ENCODE results near the gene TRAPPC2L.

- TF ChIP-seq CTCF (IDR thresholded peaks at IDR 0.05) (no peak), POLR2A (IDR thresholded peaks at IDR 0.05) (peak; percentile 34)
These were observed 45.8 kb upstream of the TRAPPC2L start for GRCh38 chr16:88810912-88811768.
